Measurements from ENCODE around the gene CHRDL1. TPM values are rescaled to one million over a fixed set of nuclear protein-coding genes. Genes with fewer than 3 reads are reported as not detected.

The CHRDL1 gene
- total RNA-seq, 2 donors from 2014 or later = not detected

GRCh38 chrX:110722135-110722534 is 73.5 kb downstream of the CHRDL1 start:
- H3K4me3 Mint-ChIP-seq = no peak overlapping the region
- peaks cover 3% of the 10 kb centered on the region for H3K27me3 Mint-ChIP-seq
- no peaks in the 10 kb centered on the region for H3K9me3 Mint-ChIP-seq
- no peaks in the 10 kb centered on the region for H3K36me3 Mint-ChIP-seq (ENCODE audit: low read depth)
- H3K4me1 Mint-ChIP-seq = no peaks in the 10 kb centered on the region
- no peak for ATAC-seq (replicated peaks)
- H3K27ac Mint-ChIP-seq = no peak overlapping the region

GRCh38 chrX:110713666-110714065 is 82.0 kb downstream of the CHRDL1 start:
- no peaks in the 10 kb centered on the region for H3K27me3 Mint-ChIP-seq
- no peak overlapping the region for H3K27ac Mint-ChIP-seq
- no peak for ATAC-seq (replicated peaks)
- no peak overlapping the region for H3K4me3 Mint-ChIP-seq
- no peaks in the 10 kb centered on the region for H3K36me3 Mint-ChIP-seq (ENCODE audit: low read depth)
- H3K9me3 Mint-ChIP-seq = no peaks in the 10 kb centered on the region
- no peaks in the 10 kb centered on the region for H3K4me1 Mint-ChIP-seq

GRCh38 chrX:110706446-110706845 is 89.2 kb downstream of the CHRDL1 start:
- no peaks in the 10 kb centered on the region for H3K4me1 Mint-ChIP-seq
- no peak overlapping the region for H3K27ac Mint-ChIP-seq
- H3K9me3 Mint-ChIP-seq = no peaks in the 10 kb centered on the region
- H3K27me3 Mint-ChIP-seq = peaks cover 8% of the 10 kb centered on the region
- ATAC-seq (replicated peaks) = no peak
- H3K36me3 Mint-ChIP-seq (ENCODE audit: low read depth) = no peaks in the 10 kb centered on the region
- H3K4me3 Mint-ChIP-seq = no peak overlapping the region

- no peak for ATAC-seq (replicated peaks)
- no peak overlapping the region for H3K4me3 Mint-ChIP-seq
- H3K27me3 Mint-ChIP-seq = peaks cover 8% of the 10 kb centered on the region
- no peaks in the 10 kb centered on the region for H3K9me3 Mint-ChIP-seq
- no peaks in the 10 kb centered on the region for H3K4me1 Mint-ChIP-seq
- H3K36me3 Mint-ChIP-seq (ENCODE audit: low read depth) = no peaks in the 10 kb centered on the region
- H3K27ac Mint-ChIP-seq = no peak overlapping the region
Measured at GRCh38 chrX:110703641-110704040, 92.0 kb downstream of the CHRDL1 start.

GRCh38 chrX:110699109-110699508 is 96.5 kb downstream of the CHRDL1 start:
- Mint-ChIP-seq H3K9me3 (no peaks in the 10 kb centered on the region), H3K27me3 (peaks cover 11% of the 10 kb centered on the region), H3K4me3 (no peak overlapping the region), H3K4me1 (no peaks in the 10 kb centered on the region), H3K36me3 (ENCODE audit: low read depth) (no peaks in the 10 kb centered on the region), H3K27ac (no peak overlapping the region)
- ATAC-seq (replicated peaks) = no peak

- no peak for ATAC-seq (replicated peaks)
- no peaks in the 10 kb centered on the region for H3K9me3 Mint-ChIP-seq
- H3K36me3 Mint-ChIP-seq (ENCODE audit: low read depth) = no peaks in the 10 kb centered on the region
- H3K27ac Mint-ChIP-seq = no peak overlapping the region
- H3K4me1 Mint-ChIP-seq = no peaks in the 10 kb centered on the region
- no peak overlapping the region for H3K4me3 Mint-ChIP-seq
- H3K27me3 Mint-ChIP-seq = peaks cover 10% of the 10 kb centered on the region
Measured at GRCh38 chrX:110698696-110699095, 96.9 kb downstream of the CHRDL1 start.

GRCh38 chrX:110692866-110693265 is 102.8 kb downstream of the CHRDL1 start:
- Mint-ChIP-seq H3K4me1 (no peaks in the 10 kb centered on the region), H3K27me3 (peaks cover 3% of the 10 kb centered on the region), H3K36me3 (ENCODE audit: low read depth) (no peaks in the 10 kb centered on the region), H3K4me3 (no peak overlapping the region), H3K9me3 (no peaks in the 10 kb centered on the region), H3K27ac (no peak overlapping the region)
- no peak for ATAC-seq (replicated peaks)

- no peaks in the 10 kb centered on the region for H3K36me3 Mint-ChIP-seq (ENCODE audit: low read depth)
- H3K4me1 Mint-ChIP-seq = no peaks in the 10 kb centered on the region
- ATAC-seq (replicated peaks) = peak; percentile 32
- no peaks in the 10 kb centered on the region for H3K9me3 Mint-ChIP-seq
- H3K27me3 Mint-ChIP-seq = peaks cover 3% of the 10 kb centered on the region
- H3K27ac Mint-ChIP-seq = no peak overlapping the region
- H3K4me3 Mint-ChIP-seq = no peak overlapping the region
Measured at GRCh38 chrX:110691446-110691845, 104.2 kb downstream of the CHRDL1 start.

GRCh38 chrX:110684653-110685052 is 111.0 kb downstream of the CHRDL1 start:
- Mint-ChIP-seq H3K27ac (no peak overlapping the region), H3K27me3 (no peaks in the 10 kb centered on the region), H3K4me1 (no peaks in the 10 kb centered on the region), H3K9me3 (no peaks in the 10 kb centered on the region), H3K36me3 (ENCODE audit: low read depth) (no peaks in the 10 kb centered on the region), H3K4me3 (no peak overlapping the region)
- ATAC-seq (replicated peaks) = no peak

- H3K36me3 Mint-ChIP-seq (ENCODE audit: low read depth) = no peaks in the 10 kb centered on the region
- ATAC-seq (replicated peaks) = no peak
- H3K27me3 Mint-ChIP-seq = no peaks in the 10 kb centered on the region
- no peaks in the 10 kb centered on the region for H3K4me1 Mint-ChIP-seq
- no peak overlapping the region for H3K27ac Mint-ChIP-seq
- no peak overlapping the region for H3K4me3 Mint-ChIP-seq
- H3K9me3 Mint-ChIP-seq = no peaks in the 10 kb centered on the region
Measured at GRCh38 chrX:110683925-110684324, 111.7 kb downstream of the CHRDL1 start.

- no peak for ATAC-seq (replicated peaks)
- no peaks in the 10 kb centered on the region for H3K9me3 Mint-ChIP-seq
- no peaks in the 10 kb centered on the region for H3K36me3 Mint-ChIP-seq (ENCODE audit: low read depth)
- no peaks in the 10 kb centered on the region for H3K4me1 Mint-ChIP-seq
- H3K4me3 Mint-ChIP-seq = no peak overlapping the region
- H3K27me3 Mint-ChIP-seq = peaks cover 4% of the 10 kb centered on the region
- H3K27ac Mint-ChIP-seq = no peak overlapping the region
Measured at GRCh38 chrX:110678591-110678990, 117.0 kb downstream of the CHRDL1 start.

- no peaks in the 10 kb centered on the region for H3K4me1 Mint-ChIP-seq
- no peak for ATAC-seq (replicated peaks)
- H3K27ac Mint-ChIP-seq = no peak overlapping the region
- H3K4me3 Mint-ChIP-seq = no peak overlapping the region
- no peaks in the 10 kb centered on the region for H3K36me3 Mint-ChIP-seq (ENCODE audit: low read depth)
- peaks cover 3% of the 10 kb centered on the region for H3K9me3 Mint-ChIP-seq
- H3K27me3 Mint-ChIP-seq = peaks cover 4% of the 10 kb centered on the region
Measured at GRCh38 chrX:110675886-110676285, 119.7 kb downstream of the CHRDL1 start.

- Mint-ChIP-seq H3K4me1 (no peaks in the 10 kb centered on the region), H3K4me3 (no peak overlapping the region), H3K36me3 (ENCODE audit: low read depth) (no peaks in the 10 kb centered on the region), H3K27me3 (no peaks in the 10 kb centered on the region), H3K27ac (no peak overlapping the region), H3K9me3 (peaks cover 3% of the 10 kb centered on the region)
- ATAC-seq (replicated peaks) = no peak
Measured at GRCh38 chrX:110671068-110671803, 124.4 kb downstream of the CHRDL1 start.

- no peaks in the 10 kb centered on the region for H3K36me3 Mint-ChIP-seq (ENCODE audit: low read depth)
- no peak overlapping the region for H3K4me3 Mint-ChIP-seq
- no peak overlapping the region for H3K27ac Mint-ChIP-seq
- H3K9me3 Mint-ChIP-seq = peaks cover 3% of the 10 kb centered on the region
- ATAC-seq (replicated peaks) = no peak
- H3K4me1 Mint-ChIP-seq = no peaks in the 10 kb centered on the region
- no peaks in the 10 kb centered on the region for H3K27me3 Mint-ChIP-seq
Measured at GRCh38 chrX:110669572-110669971, 126.0 kb downstream of the CHRDL1 start.

- no peak for ATAC-seq (replicated peaks)
- no peak overlapping the region for H3K27ac Mint-ChIP-seq
- H3K4me3 Mint-ChIP-seq = no peak overlapping the region
- no peaks in the 10 kb centered on the region for H3K36me3 Mint-ChIP-seq (ENCODE audit: low read depth)
- no peaks in the 10 kb centered on the region for H3K4me1 Mint-ChIP-seq
- H3K27me3 Mint-ChIP-seq = no peaks in the 10 kb centered on the region
- H3K9me3 Mint-ChIP-seq = no peaks in the 10 kb centered on the region
Measured at GRCh38 chrX:110667706-110668105, 127.9 kb downstream of the CHRDL1 start.

Measured in activated T-helper 17 cell treated with anti-CD3 and anti-CD28 coated beads, Interleukin-2, amount 50 U/mL, for 72 hours (primary cell).